K562 treated with DMSO at 1 percent for 24 hours (cell line): Measurements from ENCODE around the gene ORAI2. TPM values are rescaled to one million over a fixed set of nuclear protein-coding genes. Genes with fewer than 3 reads are reported as not detected.

Source experiments
- total RNA-seq: library from RNA; unstranded; fragments of 300-600 nt; gene quantifications from 2 replicates; pipeline ENCODE4 v1.2.3, GENCODE V29; 2022; ENCODE audit warnings: low read depth; ENCODE audit not compliant: insufficient read depth

Gene ORAI2
- 59.9 and 60.8 TPM in 2 replicates for total RNA-seq

GRCh38 chr7:102433219-102434038 is at the start of gene ORAI2:
ORAI2 (plus strand) TSS chr7:102433575; CDS start chr7:102438957, 5,382 bp downstream.

GRCh38 chr7:102395873-102396709 is 37.3 kb upstream of the ORAI2 start, which contains the start of gene PRKRIP1:
PRKRIP1 (plus strand) TSS chr7:102396363; CDS start chr7:102396412, 49 bp downstream.

GRCh38 chr7:102464577-102465280 is 31.4 kb downstream of the ORAI2 start, which contains the start of the genes ALKBH4 and LRWD1:
ALKBH4 (minus strand) TSS chr7:102464863; CDS start chr7:102464836, 27 bp downstream.
LRWD1 (plus strand) TSS chr7:102464984; CDS start chr7:102465081, 97 bp downstream.

GRCh38 chr7:102478314-102479208 is 45.2 kb downstream of the ORAI2 start, which contains the start of gene POLR2J:
POLR2J (minus strand) TSS chr7:102478922; CDS start chr7:102478860, 62 bp downstream.

Other genes starting within 250 kb of the ORAI2 start
- gene SH2B2, start 146.7 kb upstream of the ORAI2 start, total RNA-seq = 0.60 and 1.2 TPM in 2 replicates
- gene SPDYE6, start 77.1 kb upstream of the ORAI2 start, total RNA-seq = 1.0 and 1.3 TPM in 2 replicates
- 28.3 and 33.4 TPM in 2 replicates for gene PRKRIP1, start 37.2 kb upstream of the ORAI2 start, total RNA-seq
- gene ALKBH4, start 31.3 kb downstream of the ORAI2 start, total RNA-seq = 18.8 and 19.9 TPM in 2 replicates
- 83.4 and 86.4 TPM in 2 replicates for gene LRWD1, start 31.4 kb downstream of the ORAI2 start, total RNA-seq
- gene POLR2J, start 45.3 kb downstream of the ORAI2 start, total RNA-seq = 160 and 166 TPM in 2 replicates
- 12.1 and 15.5 TPM in 2 replicates for gene RASA4B, start 84.2 kb downstream of the ORAI2 start, total RNA-seq
- gene UPK3BL2, start 110.1 kb downstream of the ORAI2 start, total RNA-seq = 6.6 and 11.3 TPM in 2 replicates
- gene SPDYE2, start 117.7 kb downstream of the ORAI2 start, total RNA-seq = not detected in 2 replicates
- 26.5 and 28.3 TPM in 2 replicates for gene POLR2J3, start 139.0 kb downstream of the ORAI2 start, total RNA-seq
- 15.6 and 18.7 TPM in 2 replicates for gene RASA4, start 183.2 kb downstream of the ORAI2 start, total RNA-seq
- 36.0 and 43.2 TPM in 2 replicates for gene UPK3BL1, start 209.2 kb downstream of the ORAI2 start, total RNA-seq
- gene SPDYE2B, start 216.7 kb downstream of the ORAI2 start, total RNA-seq = not detected in 2 replicates
- 0.61 and 2.6 TPM in 2 replicates for gene POLR2J2, start 238.1 kb downstream of the ORAI2 start, total RNA-seq